Heart right ventricle (tissue), 16 donors: ENCODE data around the gene ETFRF1. TPM values are rescaled to one million over a fixed set of nuclear protein-coding genes. Genes with fewer than 3 reads are reported as not detected.

Experiments
- ATAC-seq, 8 donors: fragments of 200-7000 bp; cut with Tn5 transposase; one replicate each; pipeline ENCODE4 v1.9.1; 2020; ENCODE audit warnings: mild to moderate bottlenecking in 8 of 8, moderate library complexity in 8 of 8, moderate number of reproducible peaks in 1 of 8
- DNase-seq, 2 donors: peaks; one replicate each; pipeline ENCODE4 v3.0.0-alpha.2; 2020
- H3K27ac ChIP-seq, 10 donors: fragments of 200-600 bp; sonication (generic) in 2 of 10; one replicate each; pipeline versions ENCODE4 v1.5.0 to v1.8.0; 2020 to 2022; ENCODE audit warnings: mild to moderate bottlenecking in 3 of 10
- H3K27me3 ChIP-seq, 7 donors: fragments of 200-600 bp; one replicate each; pipeline ENCODE4 v1.8.0; 2021 to 2022; ENCODE audit warnings: mild to moderate bottlenecking in 2 of 7
- H3K36me3 ChIP-seq, 9 donors: fragments of 200-600 bp; sonication (generic) in 1 of 9; one replicate each; pipeline versions ENCODE4 v1.5.0 to v1.8.0; 2020 to 2022; ENCODE audit warnings: mild to moderate bottlenecking in 2 of 9
- H3K4me1 ChIP-seq, 9 donors: fragments of 200-600 bp; sonication (generic) in 1 of 9; one replicate each; pipeline versions ENCODE4 v1.5.0 to v1.8.0; 2020 to 2022; ENCODE audit warnings: mild to moderate bottlenecking in 4 of 9
- H3K4me3 ChIP-seq, 10 donors: fragments of 200-600 bp; sonication (generic) in 2 of 10; one replicate each; pipeline versions ENCODE4 v1.5.0 to v1.8.0; 2020 to 2022; ENCODE audit warnings: mild to moderate bottlenecking in 7 of 10, moderate library complexity in 2 of 10
- H3K9me3 ChIP-seq, 11 donors: fragments of 200-600 bp in 10 of 11; sonication (generic) in 2 of 11; one replicate each; pipeline versions ENCODE4 v1.5.0 to v1.8.0; 2013 to 2022; ENCODE audit warnings: mild to moderate bottlenecking in 2 of 11, control low read depth in 1 of 11, moderate library complexity in 1 of 11
- WGBS, 2 donors: extraction: QIAGEN DNeasy Blood & Tissue Kit; methylation state at CpG; one replicate each; pipeline ENCODE4 v1.1.7; 2013; ENCODE audit warnings: inconsistent platforms in 1 of 2; 5-methylcytosine and 5-hydroxymethylcytosine counted together
- intact Hi-C, 10 donors: fragments of 100-400 bp; cut with DNase I; formaldehyde crosslinking; loops; one replicate each; pipeline versions ENCODE4 v1.11.1 to v1.14.2; 2022
- polyA plus RNA-seq, 2 donors: library from polyadenylated mRNA; stranded (reverse); fragments of 200-250 nt; gene quantifications; one replicate each; pipeline ENCODE4 v1.2.3, GENCODE V29; 2013
- total RNA-seq, 10 donors: library from RNA; stranded (reverse); fragmentation: NEBNext Ultra II Directional in 3 of 10; extraction: Animal tissue kit (Norgen Biotek cat#: 25700) in 3 of 10; gene quantifications; one replicate each; pipeline versions ENCODE4 v1.2.1 to v1.2.4, GENCODE V29; 2021 to 2023
- TF ChIP-seq, protein P1 (sequence below), 9 donors: fragments of 200-600 bp; sonication (generic) in 2 of 9; IDR thresholded peaks; one replicate each; pipeline versions ENCODE4 v1.5.0 to v1.8.0; 2021 to 2022; ENCODE audit warnings: antibody characterized with exemption in 9 of 9, mild to moderate bottlenecking in 5 of 9, moderate library complexity in 1 of 9
- donor health status: Arrhythmogenic right ventricular cardiomyopathy.
- donor health status: ischemic (EF 13 %, LVEDD 7.1; RV severe dilation, severe dysfunction).
- donor health status: healthy with polysubstance abuse.
- donor health status: DM: no; HTN: yes; CAD: no.
- donor health status: DM: no; HTN: no; CAD: no.
- donor health status: ischemic (EF 25% LVEDD 6.9; RV normal size, moderate dysfunction).
- donor health status: ischemic (EF 25% LVEDD 5.7; RV mildly dilated, moderate dysfunction).
- donor health status: healthy.
- donor health status: DM: yes; HTN: yes; CAD: no.
- donor health status: Ischemic cardiomyopathy.
- donor health status: ischemic (EF 35%, LVEDD 5.7; RV mildly dilated, moderate dysfunction).
- donor health status: nonischemic (EF 11% LVEDD 7.7; RV severe dilation, severe dysfunction).
- donor health status: DM: yes; HTN: yes; CAD: no.
- donor health status: PGD.
- donor health status: ischemic (EF 29% LVEDD 5.4; RV normal size, mild dysfunction).
- donor health status: nonischemic (EF 23%, LVEDD 6.1; RV moderate dilation, normal function).

The ETFRF1 gene
- total and polyA plus RNA-seq, 12 donors: 28.1 to 67.6 (median 50.3) TPM

DNA sequence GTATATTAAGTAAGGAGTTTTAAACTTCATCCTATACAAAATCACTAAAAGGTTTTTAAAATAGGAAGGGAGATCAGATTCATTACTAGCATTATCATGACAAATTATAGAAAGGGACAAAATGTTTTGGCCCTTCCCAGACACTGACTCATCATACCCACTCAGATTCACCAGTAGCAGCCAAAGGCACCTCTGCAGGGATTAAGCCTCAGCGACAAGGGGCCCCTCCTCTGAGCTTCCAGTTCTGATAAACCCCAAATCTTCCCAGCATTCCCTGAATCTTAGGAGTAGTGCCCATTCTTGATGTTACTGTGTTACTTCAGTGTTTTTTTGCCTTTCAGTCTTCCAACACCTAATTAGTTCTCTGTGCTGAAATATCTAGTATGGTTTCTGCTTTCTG is 41.2 kb downstream of the ETFRF1 start:
- Histone ChIP-seq H3K27me3 (no peaks in the 10 kb centered on the region), H3K4me3 (no peak overlapping the region), H3K27ac (no peak overlapping the region), H3K4me1 (peaks cover 0 to 5% (median 0%) of the 10 kb centered on the region in 9 donors), H3K36me3 (peaks cover 0 to 62% (median 4%) of the 10 kb centered on the region in 9 donors), H3K9me3 (no peaks in the 10 kb centered on the region)
- ATAC-seq: peak in 1 of 8 donors; percentile 86
- DNase-seq: no peak
- 45 to 49% methylated on average over 1 of the region's 1 CpG for WGBS, 2 donors
- TF ChIP-seq, protein P1, sequence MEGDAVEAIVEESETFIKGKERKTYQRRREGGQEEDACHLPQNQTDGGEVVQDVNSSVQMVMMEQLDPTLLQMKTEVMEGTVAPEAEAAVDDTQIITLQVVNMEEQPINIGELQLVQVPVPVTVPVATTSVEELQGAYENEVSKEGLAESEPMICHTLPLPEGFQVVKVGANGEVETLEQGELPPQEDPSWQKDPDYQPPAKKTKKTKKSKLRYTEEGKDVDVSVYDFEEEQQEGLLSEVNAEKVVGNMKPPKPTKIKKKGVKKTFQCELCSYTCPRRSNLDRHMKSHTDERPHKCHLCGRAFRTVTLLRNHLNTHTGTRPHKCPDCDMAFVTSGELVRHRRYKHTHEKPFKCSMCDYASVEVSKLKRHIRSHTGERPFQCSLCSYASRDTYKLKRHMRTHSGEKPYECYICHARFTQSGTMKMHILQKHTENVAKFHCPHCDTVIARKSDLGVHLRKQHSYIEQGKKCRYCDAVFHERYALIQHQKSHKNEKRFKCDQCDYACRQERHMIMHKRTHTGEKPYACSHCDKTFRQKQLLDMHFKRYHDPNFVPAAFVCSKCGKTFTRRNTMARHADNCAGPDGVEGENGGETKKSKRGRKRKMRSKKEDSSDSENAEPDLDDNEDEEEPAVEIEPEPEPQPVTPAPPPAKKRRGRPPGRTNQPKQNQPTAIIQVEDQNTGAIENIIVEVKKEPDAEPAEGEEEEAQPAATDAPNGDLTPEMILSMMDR (IDR thresholded peaks at IDR 0.05): no peak
- intact Hi-C loops: no loop called here

DNA sequence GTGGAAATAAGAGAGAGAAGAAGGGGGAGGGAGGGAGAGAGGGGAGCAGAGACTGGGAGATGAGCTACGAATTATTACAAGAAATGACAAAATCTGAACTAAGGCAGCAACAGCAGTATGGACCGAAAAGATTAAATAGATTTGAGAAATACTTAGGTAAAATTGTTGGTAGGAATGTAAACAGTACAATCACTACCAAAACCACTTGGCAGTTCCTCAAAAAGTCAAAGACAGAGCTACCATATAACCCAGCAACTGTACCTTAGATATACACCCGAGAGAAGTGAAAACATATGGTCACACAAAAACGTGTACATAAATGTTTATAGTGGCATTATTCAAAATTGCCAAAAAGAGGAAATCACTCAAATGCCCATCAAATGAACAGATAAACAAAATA is 41.6 kb downstream of the ETFRF1 start:
- TF ChIP-seq, protein P1 (IDR thresholded peaks at IDR 0.05): no peak
- no peak overlapping the region for H3K27ac ChIP-seq

DNA sequence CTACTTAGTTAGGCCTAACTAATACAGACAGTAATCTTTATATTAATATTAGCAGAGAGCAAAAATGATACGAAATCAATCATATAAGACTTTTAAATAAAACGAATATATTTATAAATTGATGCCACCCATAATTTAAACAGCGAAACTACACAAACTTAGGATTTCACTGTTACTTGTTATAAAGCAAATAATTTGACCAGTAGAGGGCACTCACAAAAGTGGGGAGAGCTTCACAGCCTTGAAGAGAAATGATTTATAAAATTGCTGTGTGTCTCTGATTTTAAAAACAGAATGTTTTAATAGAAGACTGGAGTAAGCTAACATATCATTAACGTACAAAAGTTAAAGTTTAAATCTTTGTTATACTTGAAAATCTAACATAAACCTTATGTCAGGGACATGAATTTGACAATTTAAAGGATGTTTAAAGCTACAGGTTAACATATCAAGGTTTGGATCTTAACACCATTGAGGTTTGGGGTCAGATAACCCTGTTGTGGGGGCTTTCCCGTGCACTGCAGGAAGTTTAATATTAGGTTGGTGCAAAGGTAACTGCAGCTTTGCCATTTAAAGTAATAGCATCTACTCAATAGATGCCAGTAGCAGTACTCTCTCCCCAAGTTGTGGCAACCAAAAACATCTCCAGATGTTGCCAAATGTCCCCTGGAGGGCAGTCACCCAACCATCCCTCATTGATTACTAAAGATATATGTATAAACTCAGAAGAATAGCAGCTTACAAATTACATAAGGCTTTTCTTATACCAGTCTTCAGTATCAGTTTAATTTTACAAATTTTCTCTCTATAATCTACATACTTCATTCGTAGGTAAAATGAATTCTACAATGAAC is 46.4 kb downstream of the ETFRF1 start:
- Histone ChIP-seq H3K4me3 (no peak overlapping the region), H3K27me3 (no peaks in the 10 kb centered on the region), H3K27ac (no peak overlapping the region), H3K4me1 (peaks cover 0 to 11% (median 0%) of the 10 kb centered on the region in 9 donors), H3K36me3 (peaks cover 0 to 62% (median 0%) of the 10 kb centered on the region in 9 donors), H3K9me3 (no peaks in the 10 kb centered on the region)
- ATAC-seq (peak in 2 of 8 donors; percentile 42 to 49), DNase-seq (no peak)
- TF ChIP-seq, protein P1 (IDR thresholded peaks at IDR 0.05): peak; percentile 44 to 80 (median 74)
- 45 to 52% methylated on average over 6 of the region's 6 CpGs for WGBS, 2 donors
- intact Hi-C loops: loop anchor here in 1 of 10 donors (1.0 kb wide), 1 partner anchor 146 kb away; no protein-coding TSS in a partner anchor

More for the DNA sequence above, 41.6 kb downstream of the ETFRF1 start:
- Histone ChIP-seq H3K36me3 (peaks cover 0 to 62% (median 4%) of the 10 kb centered on the region in 9 donors), H3K9me3 (no peaks in the 10 kb centered on the region), H3K27me3 (no peaks in the 10 kb centered on the region), H3K4me1 (peaks cover 0 to 9% (median 0%) of the 10 kb centered on the region in 9 donors), H3K4me3 (no peak overlapping the region)
- DNase-seq: no peak
- 91 to 93% methylated on average over 4 of the region's 4 CpGs for WGBS, 2 donors
- intact Hi-C loops: no loop called here
- ATAC-seq: no peak

DNA sequence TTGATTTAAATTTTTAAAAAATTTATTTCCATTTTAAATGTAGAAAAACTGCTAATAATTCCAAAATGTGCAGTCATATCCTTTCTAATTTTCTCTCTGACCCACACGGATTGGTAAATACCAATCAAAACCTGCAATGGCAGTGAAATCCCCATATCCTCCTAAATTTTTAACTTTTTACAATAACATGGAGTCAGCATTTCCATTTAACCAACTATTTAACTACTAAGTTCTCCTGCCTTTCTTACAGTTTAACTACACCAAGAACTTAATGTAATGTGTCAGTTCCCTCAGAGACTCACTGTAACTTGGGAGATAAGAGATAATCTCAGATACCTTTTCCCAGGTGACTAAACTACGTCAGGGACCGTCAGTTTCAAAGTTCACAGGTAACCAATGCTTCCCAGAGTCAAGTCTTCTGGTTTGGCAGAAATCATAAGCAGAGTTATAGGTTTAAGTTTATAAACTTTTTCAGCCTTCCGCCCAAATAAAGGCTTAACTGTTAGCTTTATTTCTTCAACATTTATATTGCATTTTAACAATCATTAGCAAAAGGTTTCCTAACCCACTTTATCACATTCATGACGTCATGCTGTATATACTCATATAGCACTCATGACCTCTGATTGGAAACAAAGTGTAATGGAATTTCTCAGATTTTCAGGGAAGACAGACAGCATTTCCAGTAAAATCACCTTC is 48.1 kb downstream of the ETFRF1 start:
- 70 to 82% methylated on average over 5 of the region's 5 CpGs for WGBS, 2 donors
- intact Hi-C loops: no loop called here
- H3K27me3 ChIP-seq: no peaks in the 10 kb centered on the region
- no peak overlapping the region for H3K4me3 ChIP-seq
- H3K27ac ChIP-seq: no peak overlapping the region
- DNase-seq: no peak
- TF ChIP-seq, protein P1 (IDR thresholded peaks at IDR 0.05): no peak
- H3K36me3 ChIP-seq: peaks cover 0 to 44% (median 0%) of the 10 kb centered on the region in 9 donors
- peaks cover 0 to 16% (median 0%) of the 10 kb centered on the region in 9 donors for H3K4me1 ChIP-seq
- no peak for ATAC-seq
- no peaks in the 10 kb centered on the region for H3K9me3 ChIP-seq
